Hematopoietic multipotent progenitor cell treated with erythropoietin and hydrocortisone succinate and interleukin-3 and kit ligand, for 4 days (in vitro differentiated cells): ENCODE measurements around the gene KCNK18.
"Not testable (repeated sequence)": the region's sequence is repeated elsewhere in the genome, so short reads cannot be mapped to it uniquely, and the experiment has no call there.

Experiments
- DNase-seq: peaks from one replicate; pipeline ENCODE4 v3.0.0-alpha.2; 2015

Gene KCNK18

DNA sequence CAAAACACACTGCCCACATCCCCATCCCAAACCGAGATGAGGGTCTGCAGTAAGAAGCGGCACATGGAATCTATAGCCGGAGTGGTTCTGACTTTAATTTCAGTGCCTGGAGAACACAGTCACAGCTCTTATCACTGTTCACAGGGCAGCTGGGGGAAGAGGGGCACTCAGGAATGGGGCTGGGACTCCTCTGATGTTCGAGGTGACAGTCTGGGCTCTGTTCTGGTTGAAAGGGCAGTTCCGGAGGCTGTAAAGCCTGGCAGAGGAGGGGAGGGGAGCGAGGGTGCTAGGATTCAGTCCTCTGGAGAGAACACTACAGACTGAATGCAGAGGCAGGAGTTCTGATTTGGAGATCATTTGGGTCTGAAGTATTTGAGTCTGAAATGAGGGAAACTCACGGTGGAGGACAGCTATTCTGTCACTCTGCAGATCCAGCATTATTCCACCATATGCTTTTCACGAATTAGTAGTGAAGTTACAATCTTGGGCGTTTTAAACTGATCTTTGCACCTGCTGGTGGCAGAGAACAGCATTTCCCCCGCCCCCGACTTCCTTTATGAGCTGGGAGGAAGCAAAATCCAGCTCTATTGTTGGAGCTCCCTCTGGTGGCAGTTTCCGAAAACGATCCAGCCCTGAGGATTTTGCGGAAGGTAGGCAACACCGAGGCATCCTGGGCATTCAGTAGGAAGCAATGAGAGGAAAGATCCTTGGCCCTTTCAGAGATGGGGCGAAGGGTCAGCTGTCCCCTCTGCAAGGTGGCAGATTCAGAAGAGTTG, 22.7 kb upstream of the KCNK18 start:
- DNase-seq, result peak; percentile 91

DNA sequence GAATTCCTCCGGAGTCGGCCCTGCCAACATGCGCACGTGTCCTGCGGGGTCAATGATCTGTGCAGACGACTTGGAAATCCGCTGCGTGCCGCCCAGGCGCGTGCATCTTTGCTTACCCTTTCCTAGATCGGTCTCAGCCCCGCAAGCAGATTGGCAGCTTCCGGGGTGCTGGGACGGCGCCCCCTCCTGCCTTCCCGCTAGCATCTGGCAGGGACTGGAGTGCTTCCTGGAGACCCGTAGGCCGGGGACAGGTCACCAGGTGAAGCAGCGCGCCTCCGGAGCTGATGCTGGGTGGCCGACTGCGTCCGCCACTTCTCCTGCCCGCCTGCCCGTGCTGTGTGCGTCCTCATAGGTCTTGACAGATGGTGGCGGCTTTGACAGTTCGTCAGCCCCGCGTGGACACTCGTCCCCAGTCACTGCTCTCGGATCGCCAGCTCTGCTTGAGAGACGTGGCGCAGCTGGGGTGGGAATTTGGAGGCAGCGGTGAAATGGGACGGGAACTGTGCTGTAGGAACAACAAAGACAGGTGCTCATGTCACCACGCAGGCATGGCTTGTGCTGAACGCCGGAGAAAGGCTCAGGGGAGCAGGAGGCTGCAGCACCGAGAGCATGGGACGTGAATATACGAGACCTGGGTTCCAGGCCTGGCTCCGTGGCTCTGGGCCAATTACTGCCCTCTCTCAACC, 21.9 kb upstream of the KCNK18 start:
- peak; percentile 20 for DNase-seq

DNA sequence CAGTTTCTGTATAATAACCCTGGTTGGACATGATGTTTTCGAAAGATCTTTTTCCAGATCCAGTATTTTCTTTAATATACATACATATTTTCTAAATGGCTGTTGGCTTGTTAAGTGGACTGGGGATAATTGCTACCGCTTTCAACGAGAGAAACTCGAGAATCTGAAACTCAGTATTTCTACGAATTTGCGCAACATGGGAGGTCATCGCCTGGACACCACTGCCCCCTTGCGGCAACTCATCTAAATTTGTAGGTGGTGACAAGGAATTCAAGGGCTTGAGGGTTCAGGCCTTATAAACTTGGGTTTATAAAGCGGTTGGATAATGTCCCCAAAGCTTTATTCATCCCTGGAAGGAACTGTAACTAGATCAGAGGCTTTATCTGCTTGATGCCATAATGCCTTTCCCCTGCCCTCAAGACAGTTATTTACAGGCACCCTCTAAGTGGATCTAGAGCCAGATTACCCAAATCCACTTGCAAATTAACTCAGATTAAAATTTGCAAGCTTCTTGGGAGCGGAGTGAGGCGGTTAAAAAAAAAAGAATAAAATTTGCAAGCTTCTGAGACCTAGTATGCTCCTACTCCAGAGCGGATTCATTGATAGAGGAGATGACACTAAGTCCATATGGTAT, 21.3 kb upstream of the KCNK18 start:
- peak; percentile 91 for DNase-seq

DNA sequence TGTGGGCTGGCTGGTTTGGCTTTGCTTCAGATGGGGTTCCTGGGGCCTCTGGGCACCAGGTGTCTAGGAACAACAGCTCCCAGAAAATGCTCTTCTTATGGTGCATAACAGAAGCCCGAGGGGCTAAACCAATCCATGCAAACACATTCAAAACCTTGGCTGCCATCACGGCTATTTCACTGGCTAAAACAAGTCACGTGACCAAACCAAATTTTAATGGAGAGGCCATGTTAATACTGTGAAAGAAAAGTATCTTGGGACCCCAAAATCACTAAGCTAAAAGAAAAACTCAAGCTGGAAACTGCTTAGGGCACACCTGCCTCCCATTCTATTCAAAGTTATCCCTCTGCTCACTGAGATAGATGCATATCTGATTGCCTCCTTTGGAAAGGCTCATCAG, 19.1 kb upstream of the KCNK18 start:
- DNase-seq, result no peak

DNA sequence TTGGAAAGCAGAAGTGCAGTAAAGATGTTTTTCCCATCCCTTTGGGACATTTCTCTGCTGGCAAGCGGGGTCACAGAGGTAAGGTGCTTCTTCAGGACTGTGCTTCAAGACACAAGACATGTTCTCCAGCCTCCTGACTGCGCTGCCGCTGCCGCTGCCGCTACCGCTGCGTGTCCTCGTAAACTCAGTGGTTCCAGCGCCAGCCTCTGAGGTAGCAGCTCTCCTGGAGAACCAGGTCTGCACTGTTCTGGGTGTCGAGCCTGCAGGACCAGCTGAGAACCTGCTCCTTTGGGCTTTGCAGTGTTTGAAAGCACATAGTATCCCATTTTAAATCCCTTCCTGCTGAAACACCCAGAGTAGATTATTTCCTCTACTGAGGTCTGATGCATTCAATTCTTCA, 13.0 kb upstream of the KCNK18 start:
- DNase-seq, result no peak

DNA sequence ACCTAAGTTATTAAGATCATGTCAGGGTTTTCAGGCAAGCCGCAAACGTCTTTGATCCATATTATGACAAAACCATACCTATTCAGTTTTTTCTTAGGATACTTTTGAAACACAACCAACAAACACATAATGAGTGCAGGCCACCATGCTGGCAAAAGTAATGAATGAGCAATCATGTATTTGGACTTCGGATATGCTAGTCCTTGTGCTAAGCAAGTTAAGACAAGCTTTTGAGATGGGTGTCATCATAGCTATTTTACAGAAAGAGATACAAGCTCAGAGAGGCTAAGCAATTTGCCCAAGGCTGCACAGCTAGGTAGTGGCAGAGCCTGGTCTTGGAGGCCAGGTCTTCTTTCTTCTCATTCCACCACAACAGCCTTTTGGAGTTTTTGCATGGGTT, 12.5 kb upstream of the KCNK18 start:
- DNase-seq, result no peak

DNA sequence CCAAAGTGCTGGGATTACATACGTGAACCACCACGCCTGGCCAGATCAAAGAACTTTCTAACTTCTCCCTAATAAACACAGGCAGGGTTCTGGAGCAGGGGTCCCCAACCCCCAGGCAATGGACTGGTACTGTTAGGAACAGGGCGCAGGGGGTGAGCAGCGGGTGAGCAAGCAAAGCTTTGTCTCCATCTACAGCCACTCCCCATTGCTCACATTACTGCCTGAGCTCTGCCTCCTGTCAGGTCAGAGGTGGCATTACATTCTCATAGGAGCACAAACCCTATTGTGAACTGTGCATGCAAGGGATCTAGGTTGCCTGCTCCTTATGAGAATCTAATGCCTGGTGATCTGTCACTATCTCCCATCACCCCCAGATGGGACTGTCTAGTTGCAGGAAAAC, 11.5 kb upstream of the KCNK18 start:
- not testable (repeated sequence) for DNase-seq

DNA sequence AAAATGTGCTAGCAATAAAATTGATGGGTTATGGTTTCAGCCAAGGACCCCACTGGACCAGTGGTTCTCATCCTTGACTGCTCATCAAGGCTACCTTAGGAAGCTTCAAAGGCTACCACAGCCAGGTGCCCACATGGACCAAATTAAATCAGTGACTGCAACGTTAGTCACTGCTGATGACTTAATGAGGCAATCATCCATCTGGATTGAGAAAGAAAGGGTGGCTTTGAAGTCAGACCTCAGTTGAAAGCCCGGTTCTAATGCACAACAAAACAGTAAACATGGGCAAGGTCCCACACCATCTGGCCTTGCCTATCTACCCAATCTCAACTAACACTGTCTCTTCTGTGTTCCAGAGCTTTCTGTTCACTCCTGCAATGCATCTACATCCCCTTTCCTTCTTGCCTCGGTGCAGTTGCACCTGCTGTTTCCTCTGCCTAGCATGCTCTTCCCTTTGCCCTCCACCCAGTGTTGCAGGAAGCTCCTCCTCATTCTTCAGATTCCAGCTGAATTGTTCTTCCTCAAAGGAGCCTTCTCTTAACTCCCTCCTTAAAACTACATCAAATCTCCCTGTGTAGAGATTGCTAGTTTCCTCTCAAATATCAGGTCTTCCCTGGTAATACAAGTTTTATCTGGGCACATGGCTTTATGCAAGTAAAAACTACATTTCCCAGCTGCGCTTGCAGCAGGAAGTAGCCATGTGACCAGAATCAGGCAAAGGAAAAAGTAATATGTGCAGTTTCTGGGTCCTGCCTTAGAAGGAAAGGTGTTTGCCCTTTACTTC, 10.3 kb upstream of the KCNK18 start:
- peak; percentile 54 for DNase-seq

DNA sequence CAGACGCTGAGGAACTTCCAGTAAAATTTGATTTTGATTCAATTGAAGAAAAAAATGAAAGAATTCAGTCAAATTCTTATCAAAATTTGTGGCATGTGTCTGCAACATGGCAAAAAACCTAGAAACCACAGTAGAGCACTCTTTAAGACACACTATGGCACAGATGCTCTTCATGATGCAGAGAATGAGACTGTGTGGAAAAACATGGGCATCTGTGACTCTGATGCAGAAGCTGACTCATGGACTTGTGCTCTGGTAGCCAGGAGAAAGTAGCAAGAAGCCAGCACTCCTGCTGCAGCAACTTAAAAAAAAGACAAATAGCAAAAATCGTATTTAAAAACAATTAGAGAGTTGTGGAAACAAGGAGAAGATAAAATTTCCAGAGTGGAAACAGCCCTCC, 8.9 kb upstream of the KCNK18 start:
- DNase-seq, result no peak

DNA sequence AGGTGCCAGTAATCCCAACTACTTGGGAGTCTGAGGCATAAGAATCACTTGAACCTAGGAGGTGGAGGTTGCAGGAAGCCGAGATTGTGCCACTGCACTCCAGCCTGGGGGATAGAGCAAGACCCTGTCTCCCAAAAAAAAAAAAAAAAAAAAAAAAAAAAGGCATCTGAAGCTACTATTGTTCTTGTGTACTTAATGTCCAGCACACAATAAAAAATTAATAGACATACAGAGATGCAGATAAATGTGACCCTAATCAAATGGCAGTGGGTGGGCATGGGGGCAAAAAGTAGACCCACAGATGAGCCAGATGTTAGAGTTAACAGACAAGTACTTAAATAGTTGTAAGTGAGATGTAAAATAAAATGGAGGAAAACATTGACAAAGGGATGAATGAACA, 7.7 kb upstream of the KCNK18 start:
- no peak for DNase-seq

DNA sequence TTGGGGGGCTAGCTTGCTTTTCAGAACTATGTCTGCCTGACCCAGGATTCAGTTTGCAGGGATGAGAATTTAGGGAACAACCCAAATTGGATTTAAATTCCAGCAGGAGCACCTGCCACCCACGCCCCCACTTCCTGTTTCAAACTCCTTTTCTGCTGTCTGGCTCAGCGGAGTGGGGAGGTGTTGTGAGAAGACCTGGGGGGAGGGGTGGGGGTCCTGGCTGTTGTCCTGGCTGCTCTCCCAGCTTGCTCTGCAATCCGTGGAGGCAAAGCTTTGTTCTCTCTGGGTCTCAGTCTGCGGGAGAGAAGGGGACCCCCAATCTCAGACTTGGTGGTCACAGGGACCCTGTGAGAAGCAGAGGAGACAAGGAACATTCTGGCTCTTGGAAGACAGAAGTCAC, 799 bp downstream of the KCNK18 start:
- no peak for DNase-seq

DNA sequence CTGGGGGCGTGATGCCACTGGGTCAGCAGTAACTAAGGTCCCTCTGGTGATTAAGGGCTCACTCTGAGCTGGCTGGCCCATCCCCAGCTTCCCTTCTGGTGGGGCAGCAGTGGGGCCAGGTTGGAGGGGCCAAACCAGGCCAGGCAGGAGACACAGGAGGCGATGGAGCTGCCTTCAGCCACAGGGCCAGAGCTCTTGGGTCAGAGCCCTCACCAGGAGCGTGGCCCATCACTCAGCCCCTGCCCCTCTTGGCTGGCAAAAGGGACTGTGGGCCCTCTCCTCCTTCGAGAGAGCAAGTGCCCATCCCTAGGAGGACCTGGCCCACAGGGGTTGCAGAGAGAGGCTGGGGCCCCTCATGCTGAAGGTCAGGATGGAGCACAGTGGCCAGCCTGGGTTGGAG, 4.5 kb downstream of the KCNK18 start:
- no peak for DNase-seq

DNA sequence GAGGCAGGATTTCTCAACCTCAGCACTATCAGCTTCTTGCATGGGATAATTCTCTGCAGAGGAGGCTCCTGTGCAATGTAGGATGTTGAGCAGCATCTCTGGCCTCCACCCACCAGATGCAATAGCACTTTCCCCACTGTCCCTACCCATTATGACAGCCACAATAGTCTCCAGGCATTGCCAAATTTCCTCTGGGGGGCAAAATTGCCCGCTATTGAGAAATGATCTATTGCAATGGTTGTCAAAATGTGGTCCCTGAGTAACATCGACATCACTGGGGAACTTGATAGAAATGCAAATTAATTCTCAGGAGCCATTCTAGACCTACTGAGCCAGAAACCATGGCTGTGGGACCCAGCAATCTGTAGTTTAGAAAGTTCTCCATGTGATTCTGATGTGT, 7.0 kb downstream of the KCNK18 start:
- DNase-seq, result peak; percentile 30

DNA sequence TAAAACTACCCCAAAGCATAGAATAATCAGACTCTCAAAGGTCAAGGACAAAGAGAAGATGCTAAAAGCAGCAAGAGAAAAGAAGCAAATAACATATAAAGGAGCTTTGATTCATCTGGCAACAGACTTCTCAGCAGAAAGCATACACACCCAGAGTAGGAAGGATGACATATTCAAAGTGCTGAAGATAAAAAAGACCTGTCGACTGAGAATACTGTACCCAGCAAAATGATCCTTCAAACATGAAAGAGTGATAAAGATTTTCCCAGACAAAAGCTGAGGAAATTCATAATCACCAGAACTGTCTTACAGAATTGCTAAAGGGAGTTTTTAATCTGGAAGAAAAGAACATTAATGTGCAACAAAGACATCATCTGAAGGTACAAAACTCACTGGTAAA, 14.9 kb downstream of the KCNK18 start:
- DNase-seq, result no peak

DNA sequence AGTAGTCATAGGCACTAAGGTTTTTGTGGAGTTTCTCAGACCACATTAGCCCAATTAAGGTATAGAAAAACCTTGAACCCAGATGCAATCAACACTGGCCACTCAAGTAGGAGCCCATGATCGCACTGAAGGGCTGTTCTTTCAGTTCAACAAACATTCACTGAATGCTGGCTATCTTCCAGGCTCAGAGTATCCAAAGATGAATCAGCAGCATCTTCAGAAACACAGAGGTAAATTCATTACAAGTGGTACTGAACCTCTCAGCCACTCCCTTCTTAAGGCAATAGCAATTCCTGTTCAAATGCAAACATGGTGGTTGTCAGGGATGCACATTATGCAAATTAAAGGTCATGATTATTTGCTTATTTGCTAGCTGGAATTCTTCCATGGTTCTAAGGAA, 17.1 kb downstream of the KCNK18 start:
- DNase-seq, result no peak

DNA sequence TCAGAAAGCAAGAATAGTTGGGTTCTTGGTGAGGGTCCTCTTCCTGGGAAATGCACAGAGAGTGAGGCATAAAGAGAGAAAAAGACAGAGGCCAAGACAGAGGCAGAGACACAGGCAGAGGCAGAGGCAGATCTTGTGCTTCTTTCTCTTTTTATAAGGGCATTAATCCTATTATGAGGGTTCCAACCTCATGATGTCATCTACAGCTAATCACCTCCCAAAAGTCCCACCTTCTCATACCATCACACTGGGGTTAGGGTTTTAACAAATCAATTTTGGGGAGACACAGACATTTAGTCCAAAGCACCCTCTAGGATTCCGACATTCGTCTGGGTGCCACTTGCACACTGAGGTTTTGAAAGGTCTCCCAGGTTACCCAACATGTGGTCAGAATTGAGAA, 17.8 kb downstream of the KCNK18 start:
- no peak for DNase-seq

DNA sequence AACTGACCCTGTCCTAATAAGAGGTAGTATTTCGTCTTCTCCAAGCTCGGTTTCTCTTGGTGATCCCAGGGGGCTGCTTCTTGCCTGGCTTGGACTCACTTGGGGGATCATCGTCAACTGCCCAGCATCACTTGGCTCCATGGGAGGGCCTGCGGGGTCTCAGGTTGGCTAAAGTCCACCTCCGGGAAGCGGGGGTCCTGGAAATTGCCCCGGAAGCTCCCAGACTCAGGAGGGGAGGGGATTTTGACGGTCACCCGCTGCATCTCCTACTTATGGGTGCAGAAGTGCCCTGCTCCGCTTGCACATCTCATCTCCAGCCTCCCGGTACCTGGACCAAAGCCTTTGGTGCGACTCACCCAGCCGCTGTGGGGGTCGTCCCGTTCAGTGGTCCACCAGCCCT, 18.7 kb downstream of the KCNK18 start:
- DNase-seq, result no peak

DNA sequence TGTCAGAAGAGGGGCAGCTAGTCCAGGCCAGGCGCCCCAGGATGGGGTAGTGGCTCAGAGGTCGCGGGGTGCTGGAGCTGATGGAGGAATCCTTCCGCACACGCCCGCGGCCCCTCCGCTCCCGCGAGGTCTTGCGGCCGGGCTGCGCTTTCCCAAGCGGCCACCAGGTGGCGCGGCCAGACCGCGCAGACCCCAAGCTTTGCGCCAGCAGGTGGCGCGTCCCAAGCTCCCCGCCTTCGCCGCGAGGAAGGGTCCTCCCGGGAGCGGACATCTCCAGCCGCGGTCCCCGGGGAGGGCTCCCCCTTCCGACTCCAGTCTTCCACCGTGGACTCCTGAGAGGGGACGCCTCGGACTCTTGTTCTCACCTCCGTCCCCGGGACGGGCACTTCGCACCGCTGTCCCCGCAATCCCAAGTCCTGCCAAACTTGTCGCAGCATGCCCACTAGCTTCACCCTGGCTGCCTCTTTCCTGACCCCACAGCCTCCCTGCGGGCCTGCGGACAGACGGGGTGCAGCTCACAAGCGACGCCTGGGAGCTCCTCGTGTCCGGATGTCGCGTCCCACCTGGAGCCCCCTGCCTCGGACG, 19.4 kb downstream of the KCNK18 start:
- DNase-seq, result peak; percentile 85

DNA sequence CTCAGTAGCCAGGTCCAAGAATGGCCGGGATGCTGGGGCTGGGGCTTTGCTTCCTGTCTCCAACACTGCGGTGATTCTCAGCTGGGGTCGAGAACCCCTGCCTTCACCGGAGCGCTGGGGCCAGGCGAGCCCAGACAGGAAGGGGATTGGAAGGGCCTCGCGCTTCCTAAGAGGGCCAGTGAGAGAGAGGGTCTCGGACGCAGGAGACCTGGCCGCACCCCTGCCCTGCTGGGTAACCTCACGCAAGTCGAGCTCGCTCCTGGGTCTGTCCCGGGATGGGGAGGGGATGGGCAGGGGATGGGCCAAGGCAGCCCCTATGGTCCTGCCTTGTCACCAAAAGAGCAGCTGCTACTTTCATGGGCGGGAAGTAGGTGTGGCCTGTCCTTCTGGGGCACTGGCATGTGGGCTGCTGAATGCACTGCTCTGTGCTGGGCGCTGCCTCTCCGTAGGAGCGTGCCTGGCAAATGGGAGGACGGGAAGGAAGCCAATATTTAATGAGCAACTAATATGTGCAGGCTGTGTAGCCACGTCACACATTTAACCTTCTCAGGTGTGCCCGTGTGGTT, 20.0 kb downstream of the KCNK18 start:
- peak; percentile 73 for DNase-seq

DNA sequence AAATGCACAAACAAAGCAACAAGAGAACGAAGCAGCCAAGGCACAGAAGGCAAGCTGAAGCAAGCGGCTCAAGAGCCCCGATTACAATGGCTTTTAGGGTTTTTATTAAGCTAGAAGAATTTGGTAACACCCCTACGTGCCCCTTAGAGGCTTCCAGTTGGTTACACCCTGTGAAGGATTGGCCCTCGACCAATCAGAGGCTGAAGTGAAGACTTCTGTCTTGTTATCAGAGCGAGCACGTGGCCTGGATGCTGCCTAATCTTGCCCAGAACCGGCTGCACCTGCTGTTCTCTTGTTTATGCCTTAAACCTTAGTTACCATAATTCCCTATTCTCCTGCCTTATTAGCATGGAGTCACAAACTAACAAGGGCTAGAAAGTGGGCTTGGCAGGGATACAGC, 21.4 kb downstream of the KCNK18 start:
- DNase-seq, result peak; percentile 75

DNA sequence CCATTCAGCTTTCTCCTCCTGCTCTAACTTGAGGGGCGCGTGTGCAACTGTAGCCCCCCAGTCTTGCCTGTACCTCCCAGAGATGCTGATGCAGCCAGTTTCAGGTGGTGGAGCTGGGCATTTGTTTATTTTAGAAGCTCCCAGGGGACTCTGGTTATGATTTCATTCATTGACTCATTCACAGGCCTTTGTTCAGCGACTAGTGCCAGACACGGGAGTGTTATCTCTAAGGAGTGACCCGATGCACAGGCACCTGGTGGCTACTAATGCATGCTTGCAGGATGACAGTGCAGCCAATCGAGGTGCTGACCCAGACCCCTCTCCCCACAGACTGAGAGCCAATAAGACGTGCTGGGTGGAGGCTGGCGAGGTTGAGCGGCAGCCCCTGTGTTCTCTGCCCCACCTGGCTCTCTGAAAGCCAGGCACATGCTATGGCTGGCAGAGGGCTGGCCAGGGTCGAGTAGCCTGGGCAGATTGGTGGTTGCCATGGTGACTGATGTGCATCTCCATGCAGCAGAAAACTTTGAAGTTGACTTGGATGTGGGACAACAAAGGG, 23.9 kb downstream of the KCNK18 start:
- DNase-seq, result no peak

DNA sequence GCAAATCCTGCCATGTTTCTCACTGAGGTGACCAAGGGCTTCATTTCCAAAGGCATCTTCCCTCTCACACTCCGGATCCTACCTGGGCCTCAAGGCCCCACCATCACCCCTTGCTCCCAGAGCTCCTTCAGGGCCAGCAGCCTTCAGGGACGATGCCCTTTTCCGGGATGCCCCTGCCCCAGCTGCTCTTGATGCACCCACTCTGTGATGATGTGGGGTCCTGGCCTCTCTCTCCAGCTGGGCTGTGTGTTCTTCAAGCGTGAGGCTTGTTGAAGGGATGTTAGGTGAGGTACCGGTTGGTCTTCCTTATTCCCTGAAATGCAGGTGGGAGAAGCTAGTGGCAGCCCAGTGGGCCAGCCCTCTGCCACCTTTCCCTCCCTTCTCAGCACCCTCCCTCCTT, 25.3 kb downstream of the KCNK18 start:
- no peak for DNase-seq
